Esophagus squamous epithelium (tissue), 5 donors: ENCODE measurements around the gene DIDO1. TPM values are rescaled to one million over a fixed set of nuclear protein-coding genes. Genes with fewer than 3 reads are reported as not detected.
A peak's percentile ranks its signal among the peaks of the same experiment; 100 is the strongest.

Experiments used
- DNase-seq: peaks from one replicate; lab custom pipeline; 2025; lab: John Stamatoyannopoulos, UW
- H3K27ac ChIP-seq, 4 donors: fragments of 200-600 bp; sonication (generic); one replicate each; pipeline ENCODE4 v1.5.1; 2016 to 2019; ENCODE audit warnings: mild to moderate bottlenecking in 1 of 4
- H3K27me3 ChIP-seq, 4 donors: fragments of 200-600 bp; sonication (generic); 1 replicate in 3 of 4; 2 replicates in 1 of 4; pipeline versions ENCODE4 v1.5.1 to v1.6.0; 2017 to 2021; ENCODE audit warnings: antibody characterized with exemption in 1 of 4
- H3K36me3 ChIP-seq, 3 donors: fragments of 200-600 bp; sonication (generic); one replicate each; pipeline ENCODE4 v1.5.1; 2016 to 2019
- H3K4me1 ChIP-seq, 3 donors: fragments of 200-600 bp; sonication (generic); one replicate each; pipeline ENCODE4 v1.5.1; 2017 to 2019
- H3K4me3 ChIP-seq, 4 donors: fragments of 200-600 bp; sonication (generic); 1 replicate in 3 of 4; 2 replicates in 1 of 4; pipeline ENCODE4 v1.5.1; 2016 to 2019; ENCODE audit warnings: mild to moderate bottlenecking in 2 of 4, moderate library complexity in 1 of 4
- H3K9me3 ChIP-seq, 3 donors: fragments of 200-600 bp; sonication (generic); one replicate each; pipeline ENCODE4 v1.5.1; 2016 to 2019
- CTCF ChIP-seq, 6 experiments: fragments of 450-650 bp in 4 of 6; fragments of 200-600 bp in 2 of 6; sonication (generic) in 2 of 6; IDR thresholded peaks; one replicate each; pipeline ENCODE4 v1.5.1; 2016 to 2019; ENCODE audit warnings: antibody characterized with exemption in 6 of 6, mild to moderate bottlenecking in 4 of 6, moderate library complexity in 4 of 6
- POLR2A ChIP-seq, 4 donors: fragments of 450-650 bp; IDR thresholded peaks; one replicate each; pipeline ENCODE4 v1.6.1; 2017; ENCODE audit warnings: antibody characterized with exemption in 4 of 4, mild to moderate bottlenecking in 4 of 4, moderate library complexity in 3 of 4
- WGBS, 2 donors: methylation state at CpG; one replicate each; pipeline ENCODE4 v1.1.5; 2018; 5-methylcytosine and 5-hydroxymethylcytosine counted together
- intact Hi-C: fragments of 100-400 bp; cut with DNase I; formaldehyde crosslinking; loops from one replicate; pipeline ENCODE4 v1.15.0; 2022
- total RNA-seq, 4 donors: library from RNA; depleted of rRNA; stranded (reverse); fragments of >200 nt; gene quantifications; one replicate each; pipeline ENCODE4 v1.1.0, GENCODE V29; 2016
- donor health status: DM: yes; HTN: yes; CAD: no.

DIDO1 gene
- total RNA-seq, 4 donors from 2014 or later = 27.6 to 57.8 (median 36.7) TPM

- no peak for DNase-seq
- Histone ChIP-seq H3K36me3 (no peaks in the 10 kb centered on the region), H3K4me1 (peaks cover 23 to 32% (median 25%) of the 10 kb centered on the region in 3 donors), H3K27ac (peak overlapping the region in 1 of 4 donors; percentile 56), H3K4me3 (peak overlapping the region in 1 of 4 donors; percentile 47), H3K9me3 (no peaks in the 10 kb centered on the region), H3K27me3 (peaks cover 0 to 15% (median 0%) of the 10 kb centered on the region in 4 donors)
- intact Hi-C loops = no loop called here
- TF ChIP-seq POLR2A (IDR thresholded peaks at IDR 0.05) (no peak), CTCF (IDR thresholded peaks at IDR 0.05) (no peak)
- WGBS, 2 donors = 40% methylated on average over 1 of the region's 10 CpGs; no CpG with 5 or more reads in 1 of the 2 donors
Observed at GRCh38 chr20:62831361-62831788, 94.9 kb downstream of the DIDO1 start.

- H3K4me3 ChIP-seq = no peak overlapping the region
- no peaks in the 10 kb centered on the region for H3K36me3 ChIP-seq
- H3K4me1 ChIP-seq = peaks cover 23 to 26% (median 25%) of the 10 kb centered on the region in 3 donors
- H3K27ac ChIP-seq = peak overlapping the region in 1 of 4 donors; percentile 26
- H3K27me3 ChIP-seq = peaks cover 0 to 14% (median 0%) of the 10 kb centered on the region in 4 donors
- 60 to 94% methylated on average over 1 to 10 of the region's 22 CpGs for WGBS, 2 donors
- no peak for TF ChIP-seq CTCF (IDR thresholded peaks at IDR 0.05)
- no peak for TF ChIP-seq POLR2A (IDR thresholded peaks at IDR 0.05)
- H3K9me3 ChIP-seq = no peaks in the 10 kb centered on the region
- no peak for DNase-seq
- intact Hi-C loops = no loop called here
Observed at GRCh38 chr20:62830821-62831220, 95.5 kb downstream of the DIDO1 start.

- no peak overlapping the region for H3K27ac ChIP-seq
- no peak for DNase-seq
- peaks cover 23 to 27% (median 25%) of the 10 kb centered on the region in 3 donors for H3K4me1 ChIP-seq
- no peaks in the 10 kb centered on the region for H3K9me3 ChIP-seq
- no peaks in the 10 kb centered on the region for H3K36me3 ChIP-seq
- no peak overlapping the region for H3K4me3 ChIP-seq
- WGBS, 2 donors = 81% methylated on average over 3 of the region's 14 CpGs; no CpG with 5 or more reads in 1 of the 2 donors
- peaks cover 0 to 18% (median 0%) of the 10 kb centered on the region in 4 donors for H3K27me3 ChIP-seq
- TF ChIP-seq CTCF (IDR thresholded peaks at IDR 0.05) = no peak
- TF ChIP-seq POLR2A (IDR thresholded peaks at IDR 0.05) = no peak
- intact Hi-C loops = no loop called here
Observed at GRCh38 chr20:62830251-62830650, 96.1 kb downstream of the DIDO1 start.

GRCh38 chr20:62829231-62830230 is 96.8 kb downstream of the DIDO1 start:
- Histone ChIP-seq H3K9me3 (no peaks in the 10 kb centered on the region), H3K4me3 (no peak overlapping the region), H3K36me3 (no peaks in the 10 kb centered on the region), H3K27ac (no peak overlapping the region), H3K4me1 (peaks cover 26 to 34% (median 27%) of the 10 kb centered on the region in 3 donors), H3K27me3 (peaks cover 0 to 23% (median 0%) of the 10 kb centered on the region in 4 donors)
- WGBS, 2 donors = 83% methylated on average over 3 of the region's 32 CpGs; no CpG with 5 or more reads in 1 of the 2 donors
- no peak for DNase-seq
- intact Hi-C loops = no loop called here
- TF ChIP-seq CTCF (IDR thresholded peaks at IDR 0.05) (no peak), POLR2A (IDR thresholded peaks at IDR 0.05) (no peak)
